GM18868 (cell line): Measurements from ENCODE around the gene CRTAC1.

Experiments
- ATAC-seq: cut with Tn5 transposase; IDR thresholded peaks from one replicate; pipeline ENCODE4 v1.9.1; 2021; ENCODE audit warnings: mild to moderate bottlenecking, moderate library complexity; ENCODE audit not compliant: unreplicated experiment

CRTAC1 gene

DNA sequence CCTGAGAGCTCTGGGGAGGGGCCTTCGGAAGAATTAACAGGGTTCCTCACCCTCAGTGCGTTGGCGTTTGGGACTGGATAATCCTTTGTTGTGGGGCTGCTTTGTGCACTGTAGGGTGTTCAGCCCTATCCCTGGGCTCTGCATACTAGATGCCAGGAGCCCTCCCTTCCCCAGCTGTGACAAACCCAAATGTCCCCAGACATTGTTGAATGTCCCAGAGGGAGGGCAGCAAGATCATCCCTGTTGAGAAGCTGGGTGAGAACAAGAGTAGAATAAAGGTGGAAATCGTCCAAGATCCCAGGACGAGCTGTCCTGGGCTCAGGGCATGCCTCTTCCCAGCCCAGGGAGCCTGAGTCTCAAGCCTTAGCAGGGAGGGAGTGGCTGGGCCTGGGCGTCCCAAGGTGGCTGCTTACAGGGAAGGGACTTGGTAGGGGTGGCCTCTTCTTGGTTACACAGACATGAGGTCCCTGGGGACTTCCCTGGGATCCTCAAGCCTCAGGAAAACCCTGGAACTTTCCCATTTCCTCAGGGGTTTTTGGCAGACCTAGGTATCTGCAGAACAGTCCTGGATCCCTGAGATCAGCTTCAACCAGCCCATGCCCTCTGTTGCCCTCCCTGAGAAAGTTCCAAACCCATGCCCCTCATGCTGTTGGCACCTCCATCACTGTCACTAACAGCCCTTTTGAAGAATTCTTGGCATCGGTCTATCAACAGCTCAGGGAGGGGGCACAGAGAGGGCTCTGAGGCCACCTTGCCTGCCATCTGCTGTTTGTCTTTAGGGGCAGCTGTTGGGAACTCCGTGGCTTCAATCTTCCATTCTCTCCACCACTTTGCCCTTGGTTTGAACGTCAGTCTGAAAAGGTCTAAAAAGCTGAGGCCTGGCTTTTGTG, 127.0 kb downstream of the CRTAC1 start:
- ATAC-seq, result no peak

DNA sequence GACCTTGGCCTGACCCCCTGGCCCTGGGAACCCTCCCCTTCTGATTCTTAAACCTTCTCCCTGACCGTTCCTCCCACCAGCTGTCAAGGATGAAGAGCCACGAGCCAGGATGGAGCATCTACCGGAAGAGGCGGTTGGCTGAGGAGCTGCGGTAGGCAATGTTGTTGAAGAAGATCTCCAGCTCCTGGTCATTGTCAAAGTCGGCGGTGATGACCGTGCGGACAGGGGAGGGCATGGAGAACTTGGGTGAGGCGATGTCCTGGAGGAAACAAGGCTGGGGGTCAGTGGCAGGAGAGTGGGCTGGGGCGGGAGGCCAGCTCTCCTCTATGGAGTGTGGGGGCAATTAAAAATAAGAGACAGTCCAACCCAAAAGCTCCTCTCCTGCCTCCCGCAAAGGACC, 129.0 kb downstream of the CRTAC1 start:
- no peak for ATAC-seq

DNA sequence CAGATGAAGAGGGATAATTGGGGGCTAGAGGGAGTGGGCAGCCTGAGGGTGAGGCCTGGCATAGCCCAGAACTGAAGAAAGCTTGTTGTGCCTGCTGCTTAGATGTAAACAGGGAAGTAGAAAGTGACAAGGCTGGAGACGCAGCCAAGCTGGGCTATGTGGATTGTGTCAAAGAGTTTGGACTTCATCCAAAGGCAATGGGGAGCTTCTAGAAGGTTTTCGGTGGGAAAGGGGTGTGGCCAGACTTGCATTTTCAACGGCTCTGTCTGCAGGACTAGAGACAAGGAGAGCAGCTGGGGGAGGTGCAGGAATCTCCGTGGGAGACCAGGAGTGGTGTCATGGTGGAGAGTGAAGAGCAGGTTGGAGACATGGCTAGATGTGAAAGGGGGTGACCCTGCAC, 132.0 kb downstream of the CRTAC1 start:
- no peak for ATAC-seq

DNA sequence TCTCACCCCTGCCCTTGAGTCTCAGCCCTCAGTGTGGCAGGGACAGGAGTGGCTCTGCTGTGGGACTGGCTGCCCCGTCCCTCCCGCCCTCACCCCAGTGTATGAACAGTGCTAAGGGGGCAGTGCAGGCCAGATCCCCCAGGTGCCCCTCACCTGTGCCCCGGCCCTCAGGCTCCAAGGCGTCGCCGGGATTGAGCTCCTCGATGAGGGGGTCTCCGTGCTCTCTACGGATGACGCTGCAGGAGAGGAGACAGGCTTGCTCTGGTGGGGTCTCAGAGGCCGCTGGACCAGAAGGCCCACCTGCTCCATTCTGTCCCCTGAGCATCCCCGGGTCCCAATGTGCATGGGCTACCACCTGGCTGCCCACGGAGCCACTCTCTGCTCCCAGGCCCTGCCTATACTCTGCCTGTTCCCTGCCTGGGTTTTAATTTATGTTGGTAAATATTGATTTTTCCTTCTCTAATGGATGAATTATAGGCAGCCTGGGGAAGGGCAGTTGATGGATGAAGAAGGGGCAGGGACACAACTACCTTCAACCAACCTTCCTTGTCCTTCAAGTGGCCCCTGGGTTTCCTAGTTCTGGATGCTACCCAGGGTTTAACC, 133.6 kb downstream of the CRTAC1 start:
- ATAC-seq, result no peak

DNA sequence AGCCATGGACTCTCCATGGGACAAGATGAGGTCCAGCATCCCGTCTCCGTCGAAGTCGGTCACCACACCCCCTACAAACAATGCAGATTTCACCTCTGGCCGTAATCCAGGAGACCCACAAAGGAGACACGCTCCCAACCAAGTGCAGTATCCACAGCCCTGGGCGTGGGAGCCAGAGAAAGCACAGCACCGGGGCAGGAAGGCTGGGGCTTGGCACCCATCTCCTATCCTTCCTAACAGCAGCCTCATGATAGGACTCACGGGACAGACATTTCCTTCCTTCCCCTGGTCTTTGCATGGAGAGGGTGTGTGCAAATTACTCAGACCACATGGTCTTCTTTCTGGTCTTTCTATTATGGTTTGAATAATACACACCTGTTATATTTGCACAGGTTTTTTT, 134.5 kb downstream of the CRTAC1 start:
- ATAC-seq, result no peak

DNA sequence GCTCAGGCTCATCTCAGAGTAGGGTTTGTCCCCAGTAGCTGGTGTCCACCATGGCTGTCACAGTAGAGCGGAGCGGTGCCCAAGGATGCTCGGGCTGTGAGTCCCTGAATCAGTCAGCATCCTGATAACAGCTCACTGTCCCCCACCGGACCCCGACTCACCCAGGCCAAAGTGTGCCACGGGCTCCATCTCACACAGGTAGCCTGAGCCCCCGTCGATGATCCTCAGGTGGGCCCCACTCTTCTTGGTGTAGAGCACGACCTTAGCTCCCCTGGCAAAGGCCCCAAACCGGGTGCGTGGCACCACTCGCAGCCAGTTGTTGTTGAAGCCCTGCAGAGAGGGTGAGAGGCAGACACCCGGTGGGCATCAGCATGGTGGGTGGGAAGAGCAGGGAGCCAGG, 135.3 kb downstream of the CRTAC1 start:
- ATAC-seq, result no peak

DNA sequence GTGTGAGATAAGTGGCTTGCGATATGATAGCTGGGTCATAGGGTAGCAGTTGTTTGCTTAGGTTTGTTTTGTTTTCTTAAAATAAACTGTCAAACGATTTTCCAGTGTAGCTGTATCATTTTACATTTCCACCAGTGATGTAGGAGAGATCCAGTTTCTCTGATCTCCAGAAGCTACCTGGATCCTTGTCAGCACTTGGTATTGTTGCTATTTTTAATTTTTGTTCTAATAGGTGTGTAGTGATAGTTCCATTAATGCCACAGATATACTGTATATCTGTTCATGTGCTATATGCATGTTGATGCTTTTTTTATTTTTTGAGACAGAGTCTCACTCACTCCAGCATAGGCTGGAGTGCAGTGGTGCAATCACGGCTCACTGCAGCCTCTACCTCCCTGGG, 136.3 kb downstream of the CRTAC1 start:
- no peak for ATAC-seq

DNA sequence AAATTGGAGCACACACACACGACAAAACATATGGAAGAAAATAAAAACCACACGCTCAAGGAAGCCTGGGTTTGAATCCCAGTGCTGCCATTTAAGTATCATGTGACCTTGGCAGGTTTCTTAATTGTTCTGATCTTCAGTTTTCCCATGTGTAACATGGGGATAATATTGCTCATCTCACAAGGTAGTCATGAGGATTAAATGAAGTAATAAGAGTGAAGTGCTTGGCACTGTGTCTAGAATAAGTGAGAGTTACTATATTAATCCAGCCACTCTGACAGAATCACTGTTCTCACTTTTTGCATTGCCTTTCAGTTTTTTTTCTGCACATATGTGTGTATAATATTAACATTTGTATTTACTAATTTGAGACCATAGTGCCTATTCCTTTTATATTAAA, 137.5 kb downstream of the CRTAC1 start:
- no peak for ATAC-seq

DNA sequence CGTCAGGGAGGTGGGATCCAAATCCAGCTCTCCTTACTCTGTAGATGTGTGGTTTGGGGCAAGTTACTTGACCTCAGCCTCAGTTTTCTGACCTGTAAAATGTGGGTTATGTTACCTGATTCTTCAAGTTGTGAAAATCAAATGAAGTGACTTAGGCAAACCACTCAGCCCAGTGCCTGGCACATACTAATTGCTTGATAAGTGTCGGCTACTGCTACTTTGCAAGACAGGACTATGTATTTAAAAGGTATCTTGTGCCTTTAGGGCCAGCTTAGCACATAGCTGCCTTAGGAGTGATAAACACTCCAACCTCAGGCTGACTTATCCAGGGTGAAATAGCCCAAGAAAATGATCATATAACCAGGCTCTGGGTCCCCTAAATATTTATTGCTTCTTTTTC, 137.9 kb downstream of the CRTAC1 start:
- no peak for ATAC-seq

DNA sequence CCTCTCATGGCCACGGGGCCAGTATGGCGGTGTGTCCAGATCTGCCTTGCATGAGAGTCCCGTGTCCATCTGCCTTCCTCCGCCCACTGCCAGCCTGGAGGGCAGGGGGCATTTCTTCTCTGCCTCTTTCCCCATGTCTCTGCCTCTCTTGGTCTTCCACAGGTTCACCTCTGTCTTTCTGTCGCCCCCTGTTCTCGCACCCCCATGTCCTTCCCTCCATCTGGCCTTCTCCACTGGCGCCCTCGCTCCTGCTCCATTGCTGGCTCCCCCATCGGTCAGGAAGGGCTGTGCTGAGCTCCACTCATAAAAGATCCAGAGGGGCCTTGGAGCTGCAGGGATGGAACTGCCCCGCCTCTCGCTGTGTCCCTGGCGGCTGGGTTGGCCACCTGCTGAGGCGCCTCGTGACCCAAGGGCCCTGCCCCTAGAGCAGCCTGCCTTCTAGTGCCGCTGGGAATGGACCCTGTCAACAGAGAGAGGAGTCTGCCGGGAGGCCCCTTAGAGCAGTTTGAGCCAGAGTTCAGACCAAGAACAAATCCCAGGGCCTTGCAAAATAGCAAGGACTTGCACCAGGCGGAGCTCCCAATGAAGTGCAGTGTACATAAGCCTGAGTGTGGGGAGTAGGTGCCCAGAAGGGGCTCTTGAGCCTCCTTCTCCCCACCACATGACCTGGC, 138.8 kb downstream of the CRTAC1 start:
- ATAC-seq, result no peak

DNA sequence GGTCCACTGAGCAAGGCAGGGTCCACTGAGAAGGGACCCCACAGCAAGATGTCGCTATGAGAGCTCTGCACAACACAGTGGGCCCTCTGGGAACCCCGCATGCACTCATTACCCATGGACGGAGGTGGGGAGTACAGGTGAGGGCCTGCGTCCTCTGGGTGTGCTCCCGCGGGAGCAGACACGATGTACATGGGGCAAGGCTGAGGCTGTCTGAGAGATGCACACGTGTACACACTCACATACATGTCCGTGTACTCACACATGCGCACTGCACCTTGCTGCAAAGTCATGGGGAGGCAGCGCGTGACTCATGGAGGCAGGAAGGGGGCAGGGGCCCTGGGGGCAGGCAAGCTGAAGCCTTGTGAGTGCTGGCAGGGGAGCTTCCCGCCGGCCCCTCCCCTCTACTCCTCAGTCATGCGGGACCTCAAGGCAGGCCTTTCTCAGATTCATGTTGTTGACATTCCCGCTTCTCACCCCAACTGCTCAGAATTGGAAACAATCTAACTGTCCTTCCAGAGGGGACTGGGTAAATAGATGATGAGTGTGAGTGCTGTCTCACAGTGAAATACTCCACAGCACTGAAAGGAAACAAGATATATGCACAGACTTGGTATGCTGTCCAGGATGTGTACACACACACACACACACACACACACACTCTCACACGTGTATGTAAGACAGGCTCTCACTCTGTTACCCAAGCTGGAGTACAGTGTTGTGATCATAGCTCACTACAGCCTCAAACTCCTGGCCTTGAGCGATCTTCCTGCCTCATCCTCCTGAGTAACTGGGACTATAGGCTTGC, 140.8 kb downstream of the CRTAC1 start:
- no peak for ATAC-seq

DNA sequence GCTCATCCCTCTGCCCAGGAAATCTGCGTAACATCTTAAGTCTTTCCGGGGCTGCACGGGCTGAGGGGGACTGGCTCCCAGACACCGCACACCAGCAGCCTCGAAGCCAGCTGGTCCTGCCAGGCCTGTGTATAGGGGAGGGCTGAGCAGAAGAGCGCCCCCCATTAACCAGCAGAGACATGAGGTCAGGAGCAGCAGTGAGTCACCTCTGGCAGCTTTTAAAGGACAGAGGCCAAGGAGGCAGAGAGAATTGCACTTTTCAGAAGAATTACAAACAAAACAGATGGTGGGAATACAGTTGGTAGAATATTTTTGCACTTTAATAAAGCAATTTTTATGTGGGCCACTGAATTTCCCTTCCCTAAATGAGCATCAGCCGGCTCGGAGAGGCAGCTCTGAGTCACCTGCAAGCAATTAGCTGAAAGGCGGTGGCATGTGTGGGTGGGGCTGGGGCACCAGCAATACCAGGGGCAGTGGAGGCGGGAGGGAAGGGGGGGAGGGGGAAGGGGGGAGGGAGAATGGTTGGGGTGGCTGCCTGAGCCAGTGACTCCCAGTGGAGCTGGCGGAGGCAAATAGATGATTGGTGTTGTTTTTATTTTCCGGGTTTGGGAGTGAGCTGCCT, 141.7 kb downstream of the CRTAC1 start:
- ATAC-seq, result no peak

DNA sequence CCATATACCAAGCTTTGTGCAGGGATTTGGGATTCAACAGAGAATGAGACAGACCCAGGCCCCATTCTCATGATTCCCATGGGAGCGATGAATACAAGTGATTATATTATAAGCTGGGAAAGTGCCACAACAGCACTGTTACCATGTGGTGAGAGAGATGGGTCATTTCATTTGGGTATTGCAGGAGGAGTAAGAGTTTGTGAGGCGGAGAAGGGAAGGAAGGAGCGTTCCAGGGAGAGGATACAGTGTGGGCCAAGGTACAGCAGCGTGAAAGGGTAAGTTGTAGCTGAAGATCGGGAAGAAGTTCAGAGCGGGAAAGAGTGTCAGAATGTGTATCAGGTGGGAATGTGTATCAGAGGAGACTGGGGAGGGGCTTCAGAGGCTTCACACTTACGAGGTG, 142.3 kb downstream of the CRTAC1 start:
- no peak for ATAC-seq

DNA sequence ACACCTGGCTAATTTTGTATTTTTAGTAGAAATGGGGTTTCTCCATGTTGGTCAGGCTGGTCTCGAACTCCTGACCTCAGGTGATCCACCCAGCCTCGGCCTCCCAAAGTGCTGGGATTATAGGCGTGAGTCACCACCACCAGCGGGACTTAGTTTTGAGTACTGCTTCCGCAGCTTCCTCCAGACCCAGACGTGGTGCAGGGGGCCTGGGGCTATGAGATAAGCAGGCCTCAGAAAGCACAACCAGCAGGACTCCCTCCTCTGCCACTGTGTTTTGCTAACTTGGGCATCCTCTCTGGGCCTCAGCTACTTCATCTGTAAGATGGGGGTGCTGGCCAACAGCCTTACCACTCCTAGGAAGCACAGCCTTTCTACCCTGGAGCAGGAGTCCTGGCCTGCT, 143.0 kb downstream of the CRTAC1 start:
- no peak for ATAC-seq

DNA sequence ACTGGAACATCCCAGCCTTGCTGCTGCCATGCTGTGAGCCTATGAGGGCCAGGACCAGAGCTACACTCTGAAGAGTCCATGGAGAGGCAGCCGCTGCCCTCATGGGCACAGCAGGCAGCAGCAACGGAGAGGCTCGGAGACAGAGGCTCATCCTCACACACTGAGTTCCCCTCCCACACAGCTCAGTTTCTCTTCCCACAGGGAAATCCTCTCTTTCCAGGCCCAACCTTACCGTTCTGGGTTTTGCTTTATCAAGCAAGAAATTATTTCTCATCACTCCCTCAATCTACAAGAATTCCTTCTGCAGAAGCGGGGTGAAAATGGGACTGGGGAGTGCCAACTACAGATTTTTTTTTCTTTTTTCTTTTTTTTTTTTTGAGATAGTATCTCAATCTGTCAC, 144.1 kb downstream of the CRTAC1 start:
- ATAC-seq, result no peak

DNA sequence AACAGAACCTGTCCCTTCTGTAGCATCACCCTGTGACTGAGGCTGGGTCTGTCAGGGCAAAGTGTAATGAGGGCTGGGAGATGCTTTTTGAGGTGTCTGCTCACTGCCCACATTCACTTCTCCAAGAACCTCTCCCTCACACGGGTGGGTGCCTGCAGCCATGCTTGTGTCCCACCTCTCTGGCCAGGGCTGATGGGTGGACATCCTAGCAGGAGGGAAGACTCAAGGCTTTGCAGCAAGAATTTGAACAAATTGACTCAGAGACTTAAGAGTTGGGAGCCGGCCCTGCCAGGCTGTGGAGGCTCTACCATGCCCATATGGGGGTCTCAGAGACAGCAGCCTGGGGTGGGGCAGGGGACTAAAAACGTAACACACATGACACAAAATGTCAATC, 147.3 kb downstream of the CRTAC1 start:
- no peak for ATAC-seq

DNA sequence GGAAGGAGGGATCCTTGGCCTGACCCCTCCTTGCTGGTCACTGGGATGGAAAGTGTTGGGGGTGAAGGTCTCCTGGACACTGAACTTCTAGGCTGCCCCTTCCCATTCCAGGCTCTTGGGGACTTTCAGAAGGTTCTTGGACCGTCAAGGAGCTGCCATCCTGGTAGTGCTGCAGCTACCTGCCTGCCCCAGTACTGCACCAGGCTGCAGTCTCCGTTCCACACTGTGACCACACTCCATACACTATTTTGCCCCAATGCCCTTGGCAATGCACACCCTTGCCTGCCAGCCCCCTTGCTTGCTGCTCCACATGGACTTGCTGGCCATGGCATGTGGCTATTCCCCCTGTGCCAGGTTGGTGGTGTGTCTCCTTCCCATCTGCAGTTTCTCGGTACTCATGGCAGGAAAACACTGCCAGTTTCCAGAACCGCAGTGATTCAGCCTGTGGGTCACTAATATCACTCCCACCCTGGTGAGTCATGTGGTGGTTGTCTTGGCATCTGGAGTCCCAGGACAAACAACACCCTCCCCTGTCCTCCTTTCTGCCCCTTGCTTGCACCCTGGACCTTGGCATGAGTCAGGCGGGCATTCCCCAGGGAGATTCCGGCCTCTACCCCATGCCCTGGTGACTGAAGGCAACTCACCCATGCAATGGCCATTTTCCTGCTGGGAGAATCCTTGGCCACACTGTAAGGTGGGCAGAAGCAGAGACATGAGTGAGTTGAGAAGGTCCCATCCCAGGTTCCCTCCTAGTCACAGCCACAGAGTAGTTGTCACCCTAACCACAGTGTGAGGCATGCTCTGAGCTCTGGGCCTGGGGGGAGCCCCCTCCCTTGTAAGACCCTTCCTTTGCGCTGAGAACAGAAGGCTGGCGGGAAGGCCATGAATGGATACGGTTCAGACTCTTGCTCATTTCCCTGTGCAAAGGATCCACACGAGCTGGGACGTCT, 148.0 kb downstream of the CRTAC1 start:
- ATAC-seq, result no peak

DNA sequence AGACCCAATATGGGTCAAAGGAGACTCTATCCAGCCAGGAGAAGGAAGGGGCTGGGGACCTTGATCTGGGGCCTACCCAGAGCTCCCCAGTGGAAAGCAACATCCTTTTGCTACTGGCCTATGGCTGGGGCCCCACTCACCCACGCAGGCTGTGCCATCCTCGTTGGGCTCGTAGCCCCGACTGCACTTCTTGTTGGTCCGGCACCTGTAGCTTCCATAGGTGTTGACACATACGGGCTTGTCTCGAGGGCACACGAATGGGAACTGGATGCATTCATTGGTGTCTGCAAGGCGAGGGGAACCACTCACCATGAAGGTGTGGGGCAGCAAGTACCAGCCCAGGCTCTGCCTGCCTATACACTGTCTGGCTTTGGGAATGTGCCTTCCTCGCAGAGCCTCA, 150.3 kb downstream of the CRTAC1 start:
- ATAC-seq, result no peak

DNA sequence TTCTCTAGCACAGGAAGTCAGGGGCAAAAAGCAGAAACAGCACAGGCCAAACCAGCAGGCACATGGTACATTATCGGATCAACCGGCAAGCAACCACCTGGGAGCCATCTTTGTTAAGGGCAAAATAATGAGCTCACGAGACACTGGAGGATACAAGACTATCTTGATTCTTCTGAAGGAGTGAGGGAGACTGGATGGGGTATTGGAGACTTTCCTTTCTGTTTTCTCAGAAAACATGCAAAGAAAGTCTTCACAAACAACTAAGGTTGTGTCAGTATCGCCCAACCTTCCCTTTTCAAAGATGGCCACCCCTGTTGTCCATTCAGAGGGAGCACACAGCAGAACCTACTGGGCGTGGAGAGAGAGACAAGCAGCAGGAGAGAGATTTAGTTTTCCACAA, 151.2 kb downstream of the CRTAC1 start:
- ATAC-seq, result no peak

DNA sequence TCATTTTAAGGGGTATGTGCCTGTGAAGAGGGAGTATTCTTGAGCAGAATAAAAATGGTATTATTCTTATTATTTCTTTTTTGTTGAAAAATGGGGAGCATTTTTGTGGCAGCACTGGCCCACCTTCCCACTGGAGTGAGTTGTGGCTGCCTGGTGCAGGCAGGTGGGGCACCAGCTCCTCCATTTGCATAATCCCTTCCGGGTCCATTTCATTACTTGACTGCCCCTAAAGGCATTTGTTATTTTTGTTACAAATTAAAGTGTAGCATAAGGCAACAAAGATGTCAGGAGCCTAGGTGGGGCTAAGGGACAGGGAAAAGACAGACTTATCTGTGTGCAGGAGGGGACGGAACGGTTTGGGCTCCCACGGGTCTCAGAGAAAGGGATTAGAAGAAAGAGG, 154.0 kb downstream of the CRTAC1 start:
- ATAC-seq, result no peak
